Lower leg skin (tissue), 3 donors: ENCODE measurements around the gene ATP1B2.

Experiments used
- CTCF ChIP-seq, 3 donors: fragments of 450-650 bp; IDR thresholded peaks; one replicate each; pipeline ENCODE4 v1.5.1; 2016; ENCODE audit warnings: antibody characterized with exemption in 3 of 3, mild to moderate bottlenecking in 3 of 3, moderate library complexity in 2 of 3
- POLR2A ChIP-seq, 2 donors: fragments of 450-650 bp; IDR thresholded peaks; one replicate each; pipeline ENCODE4 v1.6.1; 2016 to 2017; ENCODE audit warnings: antibody characterized with exemption in 2 of 2, mild to moderate bottlenecking in 1 of 2, moderate library complexity in 1 of 2

GRCh38 chr17:7667656-7668406, 17.1 kb downstream of the ATP1B2 start:
- TF ChIP-seq POLR2A (IDR thresholded peaks at IDR 0.05), result no peak
- TF ChIP-seq CTCF (IDR thresholded peaks at IDR 0.05), result no peak
